Adipose tissue (tissue), 3 donors: ENCODE results near the gene ATP1A3. TPM values are rescaled to one million over a fixed set of nuclear protein-coding genes. Genes with fewer than 3 reads are reported as not detected.

Experiments
- H3K27ac ChIP-seq: one replicate; pipeline ENCODE4 v1.5.1; 2013; ENCODE audit warnings: low read depth, low read length
- WGBS, 3 donors: extraction: QIAGEN DNeasy Blood & Tissue Kit; methylation state at CpG; one replicate each; pipeline ENCODE4 v1.1.7; 2013; 5-methylcytosine and 5-hydroxymethylcytosine counted together
- polyA plus RNA-seq, 3 donors: library from polyadenylated mRNA; stranded (reverse); fragments of 200-250 nt; gene quantifications; one replicate each; pipeline ENCODE4 v1.2.3, GENCODE V29; 2013
- donor health status: healthy with polysubstance abuse.
- donor health status: Bipolar disorder and iron deficiency.
- donor health status: healthy.

Gene ATP1A3
- polyA plus RNA-seq, 3 donors = 0.21 to 0.34 TPM; not detected in 1

DNA sequence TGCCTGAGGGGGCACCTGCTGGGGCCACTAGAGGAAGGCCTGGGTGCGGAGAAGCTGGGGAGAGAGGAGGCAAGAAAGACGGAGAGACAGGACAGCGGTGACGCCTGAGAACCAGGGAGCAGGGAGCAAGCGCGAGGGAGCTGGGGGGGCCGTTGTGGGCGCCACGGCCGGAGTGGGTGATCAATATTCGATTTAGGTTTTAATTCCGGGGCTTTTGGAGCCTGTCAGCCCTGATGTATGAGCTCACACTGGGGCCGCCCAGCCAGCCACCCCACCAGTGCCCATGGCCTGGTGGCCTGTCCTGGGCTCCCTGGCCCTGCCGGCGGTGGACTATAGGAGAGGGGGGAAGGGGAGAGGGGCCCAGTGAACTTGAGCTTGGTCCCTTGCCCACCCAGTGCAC is 57.1 kb downstream of the ATP1A3 start:
- WGBS, 3 donors = 63 to 76% (median 70%) methylated on average over 13 to 15 of the region's 15 CpGs
- no peak overlapping the region for H3K27ac ChIP-seq

DNA sequence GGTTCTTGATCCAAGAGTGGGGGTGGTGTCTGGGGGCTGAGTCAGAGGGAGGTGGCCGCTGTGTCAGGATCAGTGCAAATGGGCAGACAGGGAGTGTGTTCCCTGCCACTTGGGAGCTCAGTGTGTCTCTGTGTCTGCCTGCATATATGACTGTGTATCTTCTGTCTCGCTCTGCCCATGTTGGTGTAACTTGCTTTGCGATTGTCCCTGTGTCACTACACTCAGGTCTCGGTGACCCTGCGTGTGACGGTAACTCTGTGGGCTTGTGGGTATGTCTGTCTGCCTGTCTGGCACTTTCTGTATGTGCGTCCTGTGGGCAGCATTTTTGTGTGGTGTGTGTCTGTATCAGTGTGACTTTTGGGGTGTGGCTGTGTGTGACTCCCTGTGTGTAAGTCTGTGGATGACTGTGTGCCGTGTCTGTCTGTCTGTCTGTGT is 57.6 kb downstream of the ATP1A3 start:
- H3K27ac ChIP-seq = no peak overlapping the region
- 65 to 77% (median 75%) methylated on average over 8 of the region's 8 CpGs for WGBS, 3 donors

DNA sequence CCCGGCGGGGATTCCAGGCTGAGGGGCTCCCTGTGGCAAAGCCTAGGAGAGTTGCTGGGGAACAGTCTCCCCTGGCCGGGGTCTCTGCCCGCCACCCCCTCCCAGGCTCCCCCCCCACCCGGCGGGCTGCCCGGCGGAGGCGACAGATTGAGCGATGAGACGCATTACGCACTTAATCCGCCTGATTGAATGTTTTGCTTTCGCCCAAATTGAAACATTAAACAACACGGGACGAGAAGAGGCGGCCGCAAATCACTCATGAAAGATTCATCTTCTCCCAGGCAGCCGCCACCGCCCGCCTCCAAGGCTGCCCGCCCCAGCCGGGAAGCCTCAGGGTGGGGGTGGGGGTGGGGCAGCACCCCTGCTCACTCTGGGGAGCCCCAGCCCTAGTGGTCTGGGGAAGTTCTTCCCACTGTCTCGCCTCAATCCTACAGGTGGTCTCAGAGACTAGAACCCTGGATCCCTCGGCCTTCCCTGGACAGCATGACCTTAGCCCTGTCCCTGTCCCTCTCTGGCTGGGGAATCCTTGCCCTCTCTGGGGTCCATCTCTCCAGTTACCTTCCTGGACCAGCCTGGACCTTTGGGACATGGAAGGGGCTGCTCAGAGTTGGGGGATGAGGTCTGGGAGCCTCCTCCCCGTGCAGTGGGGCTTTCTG is 58.1 kb downstream of the ATP1A3 start:
- H3K27ac ChIP-seq = no peak overlapping the region
- 24 to 32% (median 31%) methylated on average over 18 to 26 of the region's 26 CpGs for WGBS, 3 donors

DNA sequence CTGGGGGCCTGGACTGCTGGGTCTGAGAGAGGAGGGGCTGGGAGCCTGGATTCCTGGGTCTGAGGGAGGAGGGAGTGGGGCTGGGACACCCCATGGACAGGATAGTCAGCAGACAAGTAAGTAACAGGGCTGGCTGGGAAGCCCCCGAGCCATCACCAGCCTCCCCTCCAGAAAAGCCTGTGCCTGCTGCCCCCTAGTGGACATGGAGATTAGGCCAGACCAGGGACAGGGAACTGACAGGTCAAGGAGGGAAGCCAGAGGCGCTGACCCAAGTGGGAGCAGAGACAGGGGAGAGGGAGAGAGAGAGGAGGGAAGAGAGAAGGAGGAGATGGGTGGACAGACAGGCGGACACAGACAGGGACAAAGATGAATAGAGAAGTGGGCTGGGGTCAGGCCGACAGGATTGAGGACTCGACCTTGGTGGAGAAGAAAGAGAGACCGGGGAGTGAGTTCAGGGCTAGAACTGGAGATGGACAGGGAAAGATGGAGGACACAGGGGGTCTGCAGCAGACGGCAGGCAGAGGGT is 59.1 kb downstream of the ATP1A3 start:
- WGBS, 3 donors = 19 to 34% (median 28%) methylated on average over 7 of the region's 7 CpGs
- no peak overlapping the region for H3K27ac ChIP-seq

DNA sequence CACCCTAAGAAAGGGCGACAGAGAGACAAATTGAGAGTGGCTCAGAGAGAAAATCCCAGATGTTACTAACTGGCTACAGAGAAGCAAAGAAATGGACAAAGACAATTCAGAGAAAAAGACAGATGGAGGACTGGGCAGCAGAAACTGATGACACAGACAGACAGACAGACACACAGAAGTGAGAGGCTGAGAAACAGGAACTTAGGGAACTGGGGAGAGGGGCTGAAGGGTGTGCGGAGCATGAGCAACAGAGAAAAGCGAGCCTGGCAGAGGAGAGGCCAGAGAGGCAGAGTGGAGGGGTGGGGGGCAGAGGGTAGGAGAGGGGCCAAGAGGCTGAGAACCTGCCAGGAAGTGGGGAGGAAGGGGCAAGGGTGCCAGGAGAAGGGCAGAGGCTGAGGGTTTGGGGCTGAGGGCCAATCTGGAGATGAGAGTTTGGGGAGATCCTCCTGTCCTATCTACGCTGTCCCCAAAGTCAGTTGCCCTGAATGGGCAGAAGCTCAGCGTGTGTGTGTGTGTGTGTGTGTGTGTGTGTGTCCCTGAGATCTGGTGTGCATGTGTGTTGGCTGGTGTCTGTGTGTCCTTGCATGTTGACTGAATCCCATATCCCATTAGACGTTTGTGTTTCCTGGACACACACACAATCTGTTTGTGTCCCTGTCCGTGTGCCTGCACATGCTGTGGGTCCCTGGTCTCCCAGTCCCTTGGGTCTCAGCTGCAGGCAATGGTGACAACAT is 60.2 kb downstream of the ATP1A3 start:
- no peak overlapping the region for H3K27ac ChIP-seq
- WGBS, 3 donors = 60 to 78% (median 68%) methylated on average over 7 of the region's 7 CpGs

DNA sequence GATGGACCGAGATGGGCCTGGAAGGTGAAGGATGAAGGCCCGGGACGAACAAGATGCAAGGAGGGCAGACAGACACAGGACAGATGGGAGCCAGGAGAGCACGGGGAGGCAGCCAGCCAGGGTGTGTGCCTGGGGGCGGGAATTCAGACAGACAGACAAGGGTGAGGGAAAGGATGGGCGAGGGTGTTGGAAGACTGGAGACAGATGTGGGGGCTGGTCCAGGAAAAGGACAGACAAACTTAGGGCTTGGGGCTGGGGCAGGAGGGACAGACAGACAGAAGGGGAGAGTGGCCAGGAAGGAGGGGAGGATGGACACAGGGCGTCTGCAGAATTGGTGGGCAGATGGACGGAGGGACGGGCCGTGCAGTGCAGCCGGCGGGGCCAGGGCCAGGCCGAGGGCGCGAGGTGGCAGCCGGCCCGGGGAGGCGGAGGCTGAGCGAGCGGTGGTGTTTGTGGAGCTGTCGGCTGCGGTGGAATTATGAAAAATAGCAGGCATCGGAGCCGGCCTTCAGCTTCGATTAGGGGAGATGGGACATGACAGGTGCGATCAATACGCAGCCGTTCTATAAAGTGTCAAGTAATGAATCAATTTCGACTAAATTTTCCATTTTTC is 61.2 kb downstream of the ATP1A3 start:
- no peak overlapping the region for H3K27ac ChIP-seq
- 17 to 58% (median 29%) methylated on average over 29 of the region's 29 CpGs for WGBS, 3 donors

DNA sequence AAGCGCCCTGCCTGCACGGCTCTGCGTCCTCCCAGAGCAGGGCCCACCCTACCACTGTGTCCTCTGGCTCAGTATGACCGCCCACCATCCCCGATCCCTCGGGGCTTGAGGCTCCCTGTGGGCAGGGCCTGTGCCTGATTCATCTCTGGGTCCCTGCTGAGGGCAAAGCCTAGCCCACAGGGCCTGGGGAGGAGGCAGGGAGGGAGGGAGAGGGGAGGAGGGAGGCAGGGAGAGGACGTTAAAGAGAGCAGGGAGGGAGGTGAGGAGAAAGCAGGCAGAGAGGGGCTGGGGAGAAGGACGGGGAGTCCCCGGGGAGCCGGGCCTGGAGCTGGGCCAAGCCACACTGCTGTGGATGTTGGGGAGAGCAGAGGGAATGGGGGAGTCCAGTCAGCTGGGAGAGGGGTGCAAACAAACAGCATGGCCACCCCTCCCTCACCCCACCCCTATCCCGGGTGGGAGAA is 61.7 kb downstream of the ATP1A3 start:
- WGBS, 3 donors = 24 to 44% (median 31%) methylated on average over 11 of the region's 11 CpGs
- no peak overlapping the region for H3K27ac ChIP-seq

DNA sequence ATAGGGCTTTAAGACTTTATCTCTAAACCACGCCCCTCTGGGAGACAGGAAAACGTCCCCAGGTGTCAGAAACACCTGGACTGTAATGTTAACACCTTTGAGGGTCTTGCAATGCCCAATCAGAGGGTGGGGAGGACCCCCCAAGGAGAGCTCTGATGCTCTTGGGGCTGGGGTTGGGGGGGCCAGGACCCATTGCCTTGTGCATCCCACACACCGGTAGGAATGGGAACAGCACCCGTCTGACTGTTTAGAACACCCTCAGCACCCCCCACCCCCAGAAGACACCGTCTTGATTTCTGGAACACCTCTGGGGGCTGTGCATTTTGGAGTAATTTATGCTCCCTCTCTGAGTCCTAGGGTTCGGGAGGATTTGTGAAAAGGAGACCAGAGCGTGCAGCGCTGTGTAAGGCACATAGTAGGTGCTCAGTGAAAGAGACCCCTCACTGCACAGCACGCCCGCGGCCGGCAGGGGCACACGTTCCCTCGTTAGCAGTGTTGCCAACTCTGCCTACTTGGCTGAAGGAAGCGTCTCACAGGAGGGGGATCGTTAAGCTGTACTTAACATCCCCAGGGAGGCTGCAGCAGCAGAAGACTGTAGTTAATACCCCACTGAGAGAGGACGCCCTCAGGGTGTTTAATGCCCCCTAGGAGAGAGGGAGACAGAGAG is 63.0 kb downstream of the ATP1A3 start:
- 11 to 24% (median 12%) methylated on average over 17 of the region's 17 CpGs for WGBS, 3 donors
- H3K27ac ChIP-seq = no peak overlapping the region

DNA sequence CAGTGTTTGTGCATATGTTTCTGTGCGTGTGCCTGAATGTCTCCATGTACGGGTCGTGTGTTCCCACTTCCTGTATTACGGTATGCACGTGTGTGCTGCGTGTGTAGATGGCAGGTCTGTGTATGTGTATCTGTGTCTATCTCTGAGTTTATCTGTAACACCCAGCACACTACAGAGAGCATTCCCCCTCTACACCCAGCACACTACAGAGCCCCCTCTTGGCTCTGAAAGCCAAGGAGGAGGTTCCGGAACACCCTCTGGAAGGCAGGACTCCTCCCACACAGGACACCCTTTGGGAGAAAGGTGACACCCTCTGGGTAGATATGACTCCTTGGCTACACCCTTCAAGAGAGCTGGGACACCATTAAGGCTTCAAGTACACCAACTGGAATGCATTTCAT is 63.7 kb downstream of the ATP1A3 start:
- WGBS, 3 donors = 12 to 51% (median 24%) methylated on average over 7 of the region's 7 CpGs

DNA sequence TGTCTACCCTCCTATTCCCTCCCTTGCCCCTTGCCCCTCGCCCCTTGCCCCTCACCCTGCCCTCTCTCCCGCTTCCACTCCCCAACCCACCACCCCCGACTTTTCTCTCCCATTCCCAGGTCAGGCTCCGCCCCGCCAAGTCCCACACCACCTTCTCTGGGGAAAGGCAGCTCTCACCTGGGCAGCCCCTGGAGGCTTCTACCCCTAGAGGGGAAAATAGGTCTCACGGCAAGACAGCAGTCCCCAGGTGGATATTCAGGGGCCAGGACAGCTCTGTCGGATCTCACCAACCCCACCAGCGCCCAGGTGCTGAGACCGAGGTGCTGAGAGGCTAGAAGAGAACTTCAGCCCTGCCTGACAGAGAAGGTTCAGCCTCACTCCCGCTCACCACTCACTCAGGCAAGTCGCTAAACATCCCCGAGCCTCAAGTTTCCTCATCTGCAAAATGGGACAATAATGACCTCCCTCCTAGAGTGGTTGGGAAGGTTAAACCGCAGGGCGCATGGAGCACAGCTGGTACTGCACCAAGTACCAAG is 64.4 kb downstream of the ATP1A3 start:
- 25 to 41% (median 33%) methylated on average over 14 of the region's 14 CpGs for WGBS, 3 donors
- no peak overlapping the region for H3K27ac ChIP-seq

More for the DNA sequence above, 63.7 kb downstream of the ATP1A3 start:
- no peak overlapping the region for H3K27ac ChIP-seq

DNA sequence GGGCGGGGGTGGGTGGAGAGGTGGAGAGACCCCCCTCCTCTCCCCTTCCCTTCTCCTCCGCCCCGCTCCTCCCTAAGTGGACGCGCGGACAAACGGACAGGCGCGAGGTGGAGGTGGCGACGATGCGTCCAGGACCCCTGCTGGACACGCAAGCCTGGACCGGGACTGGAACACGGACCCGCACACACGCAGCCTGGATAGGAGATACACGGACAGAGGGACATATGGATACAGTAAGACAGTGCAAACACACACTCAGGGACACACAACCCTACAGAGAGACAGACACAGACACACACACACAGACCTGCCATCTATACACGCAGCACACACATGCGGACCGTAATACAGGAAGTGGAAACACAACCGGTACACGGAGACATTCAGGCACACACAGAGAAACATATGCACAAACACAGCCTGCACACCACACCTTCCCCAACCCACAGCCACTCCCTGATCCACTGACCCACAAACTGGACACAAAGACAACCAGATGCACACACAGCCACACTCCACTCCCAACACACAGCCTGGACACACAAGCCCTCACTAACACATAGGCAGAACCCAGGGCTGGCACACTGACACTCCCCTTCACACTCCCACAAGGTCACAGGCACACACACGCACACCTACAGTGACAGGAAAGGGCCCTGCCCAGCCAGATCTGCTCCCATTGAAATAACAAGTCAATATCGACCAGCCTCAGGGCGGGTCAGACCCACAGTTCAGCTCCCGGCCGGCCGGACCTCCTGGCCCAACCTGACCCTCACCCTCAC is 65.1 kb downstream of the ATP1A3 start:
- 1 to 5% (median 5%) methylated on average over 28 to 29 of the region's 29 CpGs for WGBS, 3 donors
- H3K27ac ChIP-seq = no peak overlapping the region

DNA sequence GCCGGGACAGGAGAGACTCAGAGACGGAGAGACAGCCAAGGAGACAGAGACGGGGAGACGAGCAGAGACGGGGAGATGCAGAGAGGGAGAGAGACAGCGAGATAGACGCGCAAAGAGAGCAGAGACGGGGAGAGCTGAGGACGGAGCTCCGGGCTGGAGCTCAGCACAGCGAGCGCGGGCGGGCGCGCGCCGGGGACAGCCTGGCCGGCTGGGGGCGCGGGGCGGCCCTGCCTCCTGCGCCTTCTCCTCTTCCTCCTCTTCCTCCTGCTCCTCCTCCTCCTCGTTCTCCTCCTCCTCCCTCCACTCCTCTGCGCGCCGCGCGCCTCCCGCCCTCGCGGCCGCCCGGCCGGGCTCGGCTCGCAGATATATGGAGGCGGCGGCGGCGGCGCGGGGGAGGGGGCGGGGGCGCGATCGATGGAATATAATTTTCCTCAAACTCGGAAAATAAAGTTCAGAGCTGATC is 65.8 kb downstream of the ATP1A3 start, which contains the start of gene ERFL:
ERFL (minus strand) TSS at position 229 of the 463 bp plus-strand sequence. CDS start 15,530 bp downstream, outside the sequence.
- 0 to 2% (median 1%) methylated on average over 31 to 49 of the region's 49 CpGs for WGBS, 3 donors
- no peak within 1 kb of the TSS for H3K27ac ChIP-seq

DNA sequence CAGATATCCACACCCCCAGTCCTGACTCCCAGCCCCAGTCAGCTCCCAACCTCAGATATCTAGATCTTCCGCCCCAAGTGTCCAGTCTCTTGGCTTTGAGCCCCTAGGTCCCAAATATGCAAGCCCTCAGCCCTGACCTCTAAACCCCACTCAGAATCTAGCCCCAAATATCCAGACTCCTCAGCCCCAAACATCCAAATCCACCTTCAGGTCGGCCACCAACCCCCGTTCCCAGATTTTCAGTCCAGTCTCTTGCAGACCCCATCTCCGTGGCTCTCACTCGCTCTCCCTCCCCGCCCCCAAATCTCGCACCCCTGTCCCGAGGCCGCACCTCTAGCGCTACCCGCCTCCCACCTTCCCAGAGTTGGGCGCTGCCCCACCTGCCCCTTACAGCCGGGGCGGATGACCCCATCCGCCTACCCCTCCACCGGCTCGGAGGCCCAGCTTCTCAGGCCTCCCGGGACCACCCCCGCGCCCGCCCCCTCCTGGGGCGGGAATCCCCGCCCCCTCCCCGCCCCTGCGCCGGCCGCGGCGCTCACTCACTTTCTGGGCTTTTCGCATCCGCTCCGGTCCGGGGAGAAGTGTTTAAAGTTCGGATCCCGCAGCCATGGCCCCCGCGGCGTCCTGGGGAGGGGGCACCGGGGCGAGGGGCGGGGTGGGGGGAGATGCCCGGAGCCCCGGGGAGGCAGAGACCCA is 66.4 kb downstream of the ATP1A3 start:
- WGBS, 3 donors = 5 to 28% (median 6%) methylated on average over 35 to 43 of the region's 43 CpGs

DNA sequence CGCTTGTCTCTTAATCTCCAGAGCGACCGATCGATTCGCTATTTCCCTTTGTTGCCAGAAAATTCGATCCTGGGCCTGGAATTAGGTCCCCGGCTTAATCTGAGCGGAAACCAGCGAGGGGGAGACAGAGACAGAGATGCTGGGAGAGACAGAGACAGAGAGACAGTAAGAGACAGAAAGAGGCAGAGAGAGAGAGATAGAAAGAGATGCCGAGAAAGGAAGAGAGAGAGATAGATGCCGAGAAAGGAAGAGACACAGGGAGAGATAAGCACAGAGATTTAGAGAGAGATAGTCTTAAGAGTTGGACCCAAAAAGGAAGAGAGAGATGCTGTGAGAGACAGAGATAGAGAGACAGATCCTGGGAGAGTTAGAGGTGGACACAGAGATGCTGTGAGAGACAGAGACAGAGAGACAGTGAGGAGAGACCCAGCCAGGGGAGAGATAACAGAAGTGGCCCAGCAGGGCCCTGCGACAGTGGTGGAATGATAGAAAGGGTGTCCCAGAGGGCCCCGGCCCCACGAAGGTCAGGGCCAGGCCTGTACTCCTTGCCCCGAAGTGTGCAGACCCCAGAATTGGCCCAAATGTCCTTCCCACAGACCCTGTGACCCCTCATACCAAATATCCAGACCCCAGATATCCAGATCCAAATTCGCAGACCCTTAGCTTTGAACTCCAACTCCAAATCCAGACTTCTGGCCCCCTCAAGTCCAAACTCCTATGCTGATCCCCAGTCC is 67.1 kb downstream of the ATP1A3 start:
- WGBS, 3 donors = 44 to 63% (median 57%) methylated on average over 16 of the region's 16 CpGs
- no peak overlapping the region for H3K27ac ChIP-seq

More for the DNA sequence above, 66.4 kb downstream of the ATP1A3 start:
- H3K27ac ChIP-seq = no peak overlapping the region

DNA sequence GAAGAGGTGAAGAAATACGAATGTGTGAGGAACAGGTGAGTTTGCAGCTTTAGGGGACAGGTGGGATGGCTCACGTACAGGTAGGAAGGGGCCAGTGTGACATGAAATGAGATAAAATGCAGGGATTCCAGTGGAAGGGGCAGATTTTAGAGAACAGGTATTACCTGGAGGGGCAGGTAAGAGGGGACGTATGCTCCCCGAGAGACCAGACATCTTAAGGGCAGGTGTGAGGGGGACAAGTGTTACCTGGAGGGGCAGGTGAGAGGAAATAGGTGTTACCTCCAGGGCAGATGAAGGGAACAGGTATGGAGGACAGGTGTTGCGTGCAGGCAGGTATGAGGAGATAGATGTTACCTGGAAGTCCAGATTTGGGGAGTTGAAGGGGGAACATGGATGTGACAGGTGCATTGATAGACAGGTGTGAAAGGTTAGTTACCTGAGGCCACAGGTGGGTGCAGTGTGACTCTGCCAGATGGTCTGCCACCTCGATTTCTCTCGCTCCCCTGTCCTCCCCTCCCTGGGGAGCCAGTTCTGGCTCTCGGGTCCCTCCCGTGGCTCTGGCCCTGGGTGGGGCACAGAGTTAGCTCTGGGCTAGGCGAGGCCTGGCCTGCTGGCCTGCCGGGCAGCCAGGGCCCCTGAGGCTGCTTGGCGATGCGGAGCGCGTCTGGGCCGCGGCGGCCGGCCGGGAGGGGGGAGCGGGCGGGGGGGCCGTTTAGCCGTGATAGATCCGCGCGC is 67.8 kb downstream of the ATP1A3 start:
- WGBS, 3 donors = 32 to 52% (median 38%) methylated on average over 26 to 27 of the region's 27 CpGs
- no peak overlapping the region for H3K27ac ChIP-seq
